Nephron (organoid): ENCODE measurements around the gene TMEM229B.

Source experiments
- H3K27ac Mint-ChIP-seq, 3 experiments: 2 replicates each; pipeline ENCODE4 v1.8.0; 2020; ENCODE audit warnings: mixed read lengths in 3 of 3, mild to moderate bottlenecking in 2 of 3, moderate library complexity in 1 of 3
- H3K27me3 Mint-ChIP-seq: 2 replicates; pipeline ENCODE4 v1.8.0; 2021; ENCODE audit warnings: low read depth, mild to moderate bottlenecking, moderate library complexity, mixed read lengths
- H3K36me3 Mint-ChIP-seq: 2 replicates; pipeline ENCODE4 v1.8.0; 2020; ENCODE audit warnings: low read depth, mixed read lengths
- H3K4me1 Mint-ChIP-seq: 2 replicates; pipeline ENCODE4 v1.8.0; 2020; ENCODE audit warnings: mixed read lengths
- H3K4me3 Mint-ChIP-seq, 3 experiments: 2 replicates each; pipeline ENCODE4 v1.8.0; 2020; ENCODE audit warnings: mild to moderate bottlenecking in 3 of 3, mixed read lengths in 3 of 3, moderate library complexity in 2 of 3
- H3K9me3 Mint-ChIP-seq: 2 replicates; pipeline ENCODE4 v1.8.0; 2020; ENCODE audit warnings: mixed read lengths
- TF ChIP-seq, protein P1 (sequence below), 3 experiments: fragments of 200-600 bp; sonication (generic); IDR thresholded peaks; one replicate each; pipeline ENCODE4 v1.5.0; 2021; ENCODE audit warnings: antibody characterized with exemption in 3 of 3; ENCODE audit not compliant: unreplicated experiment in 3 of 3

TMEM229B gene

DNA sequence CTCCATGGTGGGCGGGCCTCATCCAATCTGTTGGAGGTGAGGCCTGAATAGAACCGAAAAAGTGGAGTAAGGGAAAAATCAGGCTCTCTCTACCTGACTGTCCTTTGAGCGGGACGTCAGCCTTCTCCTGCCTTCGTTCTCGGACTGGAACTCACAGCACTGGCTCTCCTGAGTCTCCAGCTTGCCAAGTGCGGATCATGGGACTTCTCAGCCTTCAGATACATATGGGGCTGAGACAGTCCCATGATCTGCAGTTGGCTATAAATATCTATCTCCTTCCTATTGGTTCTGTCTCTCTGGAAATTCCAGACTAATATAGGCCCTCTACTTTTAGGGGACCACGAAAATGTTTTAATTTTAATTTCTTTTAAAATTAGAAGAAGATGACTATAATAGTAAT is 46.8 kb downstream of the TMEM229B start:
- H3K27me3 Mint-ChIP-seq = peaks cover 24% of the 10 kb centered on the region
- no peak overlapping the region for H3K27ac Mint-ChIP-seq
- no peaks in the 10 kb centered on the region for H3K9me3 Mint-ChIP-seq
- no peaks in the 10 kb centered on the region for H3K36me3 Mint-ChIP-seq
- H3K4me1 Mint-ChIP-seq = peaks cover 4% of the 10 kb centered on the region
- H3K4me3 Mint-ChIP-seq = no peak overlapping the region
- TF ChIP-seq, protein P1, sequence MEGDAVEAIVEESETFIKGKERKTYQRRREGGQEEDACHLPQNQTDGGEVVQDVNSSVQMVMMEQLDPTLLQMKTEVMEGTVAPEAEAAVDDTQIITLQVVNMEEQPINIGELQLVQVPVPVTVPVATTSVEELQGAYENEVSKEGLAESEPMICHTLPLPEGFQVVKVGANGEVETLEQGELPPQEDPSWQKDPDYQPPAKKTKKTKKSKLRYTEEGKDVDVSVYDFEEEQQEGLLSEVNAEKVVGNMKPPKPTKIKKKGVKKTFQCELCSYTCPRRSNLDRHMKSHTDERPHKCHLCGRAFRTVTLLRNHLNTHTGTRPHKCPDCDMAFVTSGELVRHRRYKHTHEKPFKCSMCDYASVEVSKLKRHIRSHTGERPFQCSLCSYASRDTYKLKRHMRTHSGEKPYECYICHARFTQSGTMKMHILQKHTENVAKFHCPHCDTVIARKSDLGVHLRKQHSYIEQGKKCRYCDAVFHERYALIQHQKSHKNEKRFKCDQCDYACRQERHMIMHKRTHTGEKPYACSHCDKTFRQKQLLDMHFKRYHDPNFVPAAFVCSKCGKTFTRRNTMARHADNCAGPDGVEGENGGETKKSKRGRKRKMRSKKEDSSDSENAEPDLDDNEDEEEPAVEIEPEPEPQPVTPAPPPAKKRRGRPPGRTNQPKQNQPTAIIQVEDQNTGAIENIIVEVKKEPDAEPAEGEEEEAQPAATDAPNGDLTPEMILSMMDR (IDR thresholded peaks at IDR 0.05; ENCODE audit: unreplicated experiment in 3 of 3) = no peak

DNA sequence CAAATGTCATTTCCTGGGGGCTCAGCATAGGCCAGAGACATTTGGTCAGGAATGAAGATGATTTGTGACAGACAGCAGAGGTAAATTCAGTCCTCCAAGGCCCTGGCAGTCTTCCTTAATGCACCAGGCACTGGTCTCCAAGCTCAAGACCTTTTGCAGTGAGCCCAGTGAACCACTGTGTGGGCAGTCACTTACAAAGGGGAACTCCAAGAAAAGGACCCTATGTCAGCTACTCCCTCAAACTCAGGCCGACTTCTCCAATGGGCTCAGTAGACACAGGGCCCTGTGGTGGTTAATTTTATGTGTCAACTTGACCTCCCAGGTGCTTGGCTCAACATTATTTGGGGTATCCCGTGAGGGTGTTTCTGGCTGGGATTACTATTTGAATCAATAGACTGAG is 47.3 kb downstream of the TMEM229B start:
- H3K9me3 Mint-ChIP-seq = no peaks in the 10 kb centered on the region
- no peak overlapping the region for H3K27ac Mint-ChIP-seq
- no peaks in the 10 kb centered on the region for H3K36me3 Mint-ChIP-seq
- TF ChIP-seq, protein P1 (IDR thresholded peaks at IDR 0.05; ENCODE audit: unreplicated experiment in 3 of 3) = no peak
- peaks cover 24% of the 10 kb centered on the region for H3K27me3 Mint-ChIP-seq
- no peak overlapping the region for H3K4me3 Mint-ChIP-seq
- H3K4me1 Mint-ChIP-seq = no peaks in the 10 kb centered on the region

DNA sequence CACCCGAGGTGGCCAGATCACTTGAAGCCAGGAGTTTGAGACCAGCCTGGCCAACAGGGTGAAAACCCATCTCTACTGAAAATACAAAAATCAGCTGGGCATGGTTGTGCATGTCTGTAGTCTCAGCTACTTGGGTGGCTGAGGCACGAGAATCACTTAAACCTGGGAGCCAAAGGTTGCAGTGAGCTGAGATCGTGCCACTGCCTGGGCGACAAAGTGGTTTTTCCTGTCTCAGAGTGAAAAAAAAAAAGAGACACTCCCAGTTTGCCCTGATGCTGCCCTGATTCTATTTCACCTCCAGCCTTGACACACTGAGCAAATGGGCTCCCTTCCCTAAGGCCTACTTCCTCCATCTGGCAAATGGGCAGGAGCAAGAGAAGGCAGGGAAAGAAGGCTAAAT is 48.0 kb downstream of the TMEM229B start:
- Mint-ChIP-seq H3K9me3 (no peaks in the 10 kb centered on the region), H3K27me3 (peaks cover 24% of the 10 kb centered on the region), H3K36me3 (no peaks in the 10 kb centered on the region), H3K4me3 (no peak overlapping the region), H3K27ac (no peak overlapping the region), H3K4me1 (no peaks in the 10 kb centered on the region)
- TF ChIP-seq, protein P1 (IDR thresholded peaks at IDR 0.05; ENCODE audit: unreplicated experiment in 3 of 3) = no peak

DNA sequence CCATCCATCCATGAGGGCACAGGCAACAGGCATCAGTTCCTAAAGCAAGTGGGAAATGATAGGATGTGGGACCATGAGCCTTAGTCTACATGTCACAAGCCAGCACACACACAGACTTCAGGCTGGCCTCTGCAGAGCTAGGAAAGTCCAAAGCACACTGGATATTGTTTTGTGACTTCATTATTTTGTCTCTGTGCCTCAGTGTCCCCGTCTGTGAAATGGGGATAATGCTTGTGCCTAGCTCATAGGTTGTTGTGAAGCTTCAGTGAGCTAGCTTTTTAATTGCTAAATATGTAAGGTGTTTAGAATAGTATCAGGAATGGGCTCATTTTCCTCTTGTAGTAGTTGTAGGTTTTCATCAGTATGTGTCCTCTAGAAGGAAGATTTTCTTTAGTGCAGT is 49.6 kb downstream of the TMEM229B start:
- no peaks in the 10 kb centered on the region for H3K9me3 Mint-ChIP-seq
- no peaks in the 10 kb centered on the region for H3K36me3 Mint-ChIP-seq
- TF ChIP-seq, protein P1 (IDR thresholded peaks at IDR 0.05; ENCODE audit: unreplicated experiment in 3 of 3) = no peak
- no peaks in the 10 kb centered on the region for H3K4me1 Mint-ChIP-seq
- H3K27me3 Mint-ChIP-seq = peaks cover 24% of the 10 kb centered on the region
- H3K27ac Mint-ChIP-seq = no peak overlapping the region
- H3K4me3 Mint-ChIP-seq = no peak overlapping the region

DNA sequence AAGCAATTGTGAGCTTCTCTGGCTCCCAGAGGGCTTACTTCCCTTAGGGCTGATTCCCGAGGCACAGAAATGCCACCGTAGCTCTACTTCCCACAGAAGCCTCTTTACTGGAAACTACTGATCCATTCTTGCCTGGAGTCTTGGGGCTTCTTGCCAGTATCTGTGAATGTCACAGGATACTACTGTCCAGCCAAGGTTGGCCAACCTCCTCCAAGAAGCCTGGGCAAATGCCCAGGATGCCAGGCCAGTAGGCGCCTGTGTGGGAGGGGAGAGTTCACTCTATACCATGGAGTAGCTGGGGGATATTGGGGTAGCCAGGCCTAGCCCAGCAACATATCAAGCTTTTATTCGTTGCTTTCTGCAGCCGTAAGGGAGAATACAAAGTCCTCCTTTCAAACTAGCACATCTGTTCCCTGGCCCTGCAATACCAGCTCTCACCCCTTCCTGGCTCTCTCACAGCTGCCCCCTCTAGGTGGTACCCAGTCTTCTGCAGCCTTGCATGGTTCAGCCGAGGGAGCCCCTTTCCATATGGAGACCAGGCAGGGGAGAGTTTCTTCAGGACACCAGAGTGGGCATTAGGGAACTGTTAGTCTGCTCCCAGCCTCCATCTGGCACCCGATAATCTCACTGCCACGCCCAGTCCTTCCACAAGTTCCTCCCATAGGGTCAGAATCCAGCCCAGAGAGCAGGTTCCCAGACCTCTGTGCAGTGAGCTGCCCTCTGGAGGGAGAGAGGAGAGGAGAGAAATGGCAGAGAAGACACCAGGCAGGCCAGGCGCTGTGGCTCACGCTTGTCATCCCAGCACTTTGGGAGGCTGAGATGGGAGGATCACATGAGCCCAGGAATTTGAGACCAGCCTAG is 52.3 kb downstream of the TMEM229B start:
- Mint-ChIP-seq H3K9me3 (no peaks in the 10 kb centered on the region), H3K4me1 (peaks cover 12% of the 10 kb centered on the region), H3K27ac (no peak overlapping the region), H3K4me3 (no peak overlapping the region), H3K27me3 (peaks cover 17% of the 10 kb centered on the region), H3K36me3 (no peaks in the 10 kb centered on the region)
- TF ChIP-seq, protein P1 (IDR thresholded peaks at IDR 0.05; ENCODE audit: unreplicated experiment in 3 of 3) = no peak

DNA sequence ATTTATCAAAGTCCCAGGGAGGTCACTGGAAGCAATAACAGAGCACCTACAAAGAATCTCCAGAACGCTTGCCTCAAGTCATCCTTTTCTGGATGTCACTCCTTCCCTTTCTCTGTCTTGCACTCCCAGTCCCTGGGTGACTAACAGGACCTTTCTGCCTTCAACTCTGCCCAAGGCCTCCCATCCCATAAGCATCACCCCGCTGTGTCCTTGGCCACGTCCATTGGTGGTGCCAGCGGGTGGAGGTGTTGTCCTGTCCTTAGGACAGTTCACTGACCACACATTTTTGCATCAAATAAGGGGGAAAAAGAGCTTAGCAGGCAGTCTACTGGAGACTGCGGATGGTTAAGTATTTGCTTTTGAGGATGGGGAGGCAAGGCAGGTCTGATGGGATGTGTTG is 52.9 kb downstream of the TMEM229B start:
- Mint-ChIP-seq H3K4me1 (peaks cover 12% of the 10 kb centered on the region), H3K4me3 (no peak overlapping the region), H3K36me3 (no peaks in the 10 kb centered on the region), H3K27ac (no peak overlapping the region), H3K9me3 (no peaks in the 10 kb centered on the region), H3K27me3 (peaks cover 17% of the 10 kb centered on the region)
- TF ChIP-seq, protein P1 (IDR thresholded peaks at IDR 0.05; ENCODE audit: unreplicated experiment in 3 of 3) = no peak
